Activated CD4-positive, alpha-beta memory T cell treated with anti-CD3 and anti-CD28 coated beads for 36 hours (primary cell): Measurements from ENCODE around the gene NUDT22. TPM values are rescaled to one million over a fixed set of nuclear protein-coding genes. Genes with fewer than 3 reads are reported as not detected.

Source experiments
- CTCF ChIA-PET: fragments of 350-600 bp; sonication (Branson Sonifier 250); formaldehyde crosslinking; loops from one replicate; lab custom pipeline; 2021; ENCODE audit warnings: antibody characterized with exemption, inconsistent platforms; lab: Charles Lee
- POLR2A ChIA-PET: fragments of 350-600 bp; sonication (Branson Sonifier 250); formaldehyde crosslinking; loops from one replicate; lab custom pipeline; 2021; ENCODE audit warnings: antibody characterized with exemption; lab: Charles Lee
- DNase-seq: peaks from one replicate; pipeline ENCODE4 v3.0.0-alpha.2; 2020
- H3K27ac Mint-ChIP-seq: one replicate; pipeline ENCODE4 v1.8.0; 2021; ENCODE audit warnings: mixed read lengths
- H3K27me3 Mint-ChIP-seq: one replicate; pipeline ENCODE4 v1.8.0; 2021; ENCODE audit warnings: mixed read lengths
- H3K36me3 Mint-ChIP-seq: one replicate; pipeline ENCODE4 v1.8.0; 2021; ENCODE audit warnings: mixed read lengths
- H3K4me1 Mint-ChIP-seq: one replicate; pipeline ENCODE4 v1.8.0; 2021; ENCODE audit warnings: low read depth, mixed read lengths
- H3K4me3 Mint-ChIP-seq: one replicate; pipeline ENCODE4 v1.8.0; 2021; ENCODE audit warnings: mild to moderate bottlenecking, mixed read lengths
- H3K9me3 Mint-ChIP-seq: one replicate; pipeline ENCODE4 v1.8.0; 2021; ENCODE audit warnings: mixed read lengths
- intact Hi-C: fragments of 100-400 bp; cut with micrococcal nuclease; formaldehyde crosslinking; loops from one replicate; pipeline ENCODE4 v1.15.1; 2023
- total RNA-seq, 2 experiments: library from RNA; stranded (reverse); gene quantifications; one replicate each; pipeline ENCODE4 v1.2.3, GENCODE V29; 2021

The NUDT22 gene
- total RNA-seq, 2 experiments from 2014 or later: 69.8 to 79.8 TPM

- no peaks in the 10 kb centered on the region for H3K27me3 Mint-ChIP-seq
- H3K9me3 Mint-ChIP-seq: no peaks in the 10 kb centered on the region
- intact Hi-C loops: no loop called here
- CTCF ChIA-PET: interaction anchor here (0.6 to 6.4 kb wide), 5 partner anchors 15 to 598 kb away, joined by 3 to 46 read pairs (median 3); partner anchors contain the start of gene CATSPERZ
- H3K27ac Mint-ChIP-seq: no peak overlapping the region
- H3K4me1 Mint-ChIP-seq: peaks cover 15% of the 10 kb centered on the region
- POLR2A ChIA-PET: interaction anchor here (0.6 to 3.5 kb wide), 3 partner anchors 22 to 1697 kb away, joined by 3 to 22 read pairs (median 5); partner anchors contain the start of genes PPP1R14B, PRDX5 and TRMT112
- no peak for DNase-seq
- no peak overlapping the region for H3K4me3 Mint-ChIP-seq
- peaks cover 12% of the 10 kb centered on the region for H3K36me3 Mint-ChIP-seq
These were observed 41.3 kb downstream of the NUDT22 start for GRCh38 chr11:64267207-64267945.

GRCh38 chr11:64268025-64268892, 42.2 kb downstream of the NUDT22 start:
- ChIA-PET CTCF (interaction anchor here (0.6 to 6.4 kb wide), 12 partner anchors 16 to 75 kb away, joined by 3 to 46 read pairs (median 4); partner anchors contain the start of genes BAD, CATSPERZ, ESRRA and PRDX5), POLR2A (interaction anchor here (0.8 to 4.1 kb wide), 12 partner anchors 16 to 83 kb away, joined by 3 to 36 read pairs (median 8); partner anchors contain the start of genes BAD, ESRRA, FERMT3 and FKBP2)
- Mint-ChIP-seq H3K9me3 (no peaks in the 10 kb centered on the region), H3K4me1 (peaks cover 15% of the 10 kb centered on the region), H3K4me3 (peak overlapping the region; percentile 89), H3K27ac (peak overlapping the region; percentile 95), H3K27me3 (no peaks in the 10 kb centered on the region), H3K36me3 (peaks cover 8% of the 10 kb centered on the region)
- DNase-seq: no peak
- intact Hi-C loops: no loop called here

- H3K4me3 Mint-ChIP-seq: peak overlapping the region; percentile 89
- ChIA-PET POLR2A (interaction anchor here (0.8 to 4.1 kb wide), 15 partner anchors 9 to 84 kb away, joined by 3 to 36 read pairs (median 8); partner anchors contain the start of genes BAD, ESRRA, FERMT3 and FKBP2), CTCF (interaction anchor here (0.6 to 6.4 kb wide), 12 partner anchors 16 to 74 kb away, joined by 3 to 46 read pairs (median 4); partner anchors contain the start of genes BAD, CATSPERZ, ESRRA and FERMT3)
- intact Hi-C loops: loop anchor here (1.0 kb wide), 1 partner anchor 18 kb away; the partner anchor contains the start of gene PLCB3
- peak overlapping the region; percentile 95 for H3K27ac Mint-ChIP-seq
- peaks cover 15% of the 10 kb centered on the region for H3K4me1 Mint-ChIP-seq
- H3K9me3 Mint-ChIP-seq: no peaks in the 10 kb centered on the region
- no peaks in the 10 kb centered on the region for H3K27me3 Mint-ChIP-seq
- DNase-seq: peak; percentile 66
- peaks cover 8% of the 10 kb centered on the region for H3K36me3 Mint-ChIP-seq
These were observed 42.9 kb downstream of the NUDT22 start for GRCh38 chr11:64268893-64269539.

- CTCF ChIA-PET: interaction anchor here (0.7 to 6.4 kb wide), 12 partner anchors 16 to 65 kb away, joined by 3 to 46 read pairs (median 4); partner anchors contain the start of genes CATSPERZ, ESRRA, FERMT3 and GPR137
- intact Hi-C loops: loop anchor here (1.0 to 2.0 kb wide), 8 partner anchors 16 to 84 kb away; partner anchors contain the start of genes ESRRA, FKBP2, GPR137 and PLCB3
These were observed 43.6 kb downstream of the NUDT22 start for GRCh38 chr11:64269540-64270220.

GRCh38 chr11:64275031-64275800, 49.1 kb downstream of the NUDT22 start:
- Mint-ChIP-seq H3K9me3 (no peaks in the 10 kb centered on the region), H3K4me1 (peaks cover 4% of the 10 kb centered on the region), H3K27me3 (no peaks in the 10 kb centered on the region), H3K27ac (no peak overlapping the region), H3K4me3 (no peak overlapping the region), H3K36me3 (peaks cover 10% of the 10 kb centered on the region)
- intact Hi-C loops: no loop called here
- POLR2A ChIA-PET: interaction anchor here (0.9 kb wide), 1 partner anchor 10 kb away, joined by 3 read pairs; the partner anchor contains the start of gene BAD
- CTCF ChIA-PET: no interaction called here
- no peak for DNase-seq

More at GRCh38 chr11:64269540-64270220, 43.6 kb downstream of the NUDT22 start:
- Mint-ChIP-seq H3K9me3 (no peaks in the 10 kb centered on the region), H3K4me1 (peaks cover 15% of the 10 kb centered on the region), H3K36me3 (peaks cover 8% of the 10 kb centered on the region), H3K27me3 (no peaks in the 10 kb centered on the region), H3K27ac (peak overlapping the region; percentile 95), H3K4me3 (peak overlapping the region; percentile 89)
- DNase-seq: peak; percentile 99
- POLR2A ChIA-PET: interaction anchor here (0.8 to 4.1 kb wide), 14 partner anchors 9 to 84 kb away, joined by 3 to 36 read pairs (median 6); partner anchors contain the start of genes BAD, FERMT3, FKBP2 and GPR137

GRCh38 chr11:64275841-64276240, 49.8 kb downstream of the NUDT22 start:
- no peak overlapping the region for H3K27ac Mint-ChIP-seq
- H3K36me3 Mint-ChIP-seq: peaks cover 8% of the 10 kb centered on the region
- CTCF ChIA-PET: interaction anchor here (1.0 to 1.1 kb wide), 2 partner anchors 29 to 72 kb away, joined by 3 to 4 read pairs; no protein-coding TSS in a partner anchor
- no peaks in the 10 kb centered on the region for H3K9me3 Mint-ChIP-seq
- intact Hi-C loops: no loop called here
- peaks cover 4% of the 10 kb centered on the region for H3K4me1 Mint-ChIP-seq
- no peak for DNase-seq
- no peaks in the 10 kb centered on the region for H3K27me3 Mint-ChIP-seq
- POLR2A ChIA-PET: interaction anchor here (0.6 to 0.9 kb wide), 2 partner anchors 9 to 72 kb away, joined by 3 to 5 read pairs; partner anchors contain the start of gene BAD
- H3K4me3 Mint-ChIP-seq: no peak overlapping the region

GRCh38 chr11:64276653-64277431, 50.8 kb downstream of the NUDT22 start:
- H3K36me3 Mint-ChIP-seq: peaks cover 12% of the 10 kb centered on the region
- no peak overlapping the region for H3K4me3 Mint-ChIP-seq
- intact Hi-C loops: no loop called here
- ChIA-PET CTCF (interaction anchor here (1.0 to 1.1 kb wide), 2 partner anchors 28 to 73 kb away, joined by 3 to 4 read pairs; no protein-coding TSS in a partner anchor), POLR2A (no interaction called here)
- H3K4me1 Mint-ChIP-seq: peaks cover 2% of the 10 kb centered on the region
- DNase-seq: no peak
- H3K27ac Mint-ChIP-seq: no peak overlapping the region
- no peaks in the 10 kb centered on the region for H3K27me3 Mint-ChIP-seq
- H3K9me3 Mint-ChIP-seq: no peaks in the 10 kb centered on the region

- CTCF ChIA-PET: interaction anchor here (1.1 kb wide), 1 partner anchor 26 kb away, joined by 3 read pairs; no protein-coding TSS in a partner anchor
These were observed 52.6 kb downstream of the NUDT22 start for GRCh38 chr11:64278576-64279190.

More at GRCh38 chr11:64278576-64279190, 52.6 kb downstream of the NUDT22 start:
- no peak overlapping the region for H3K27ac Mint-ChIP-seq
- H3K27me3 Mint-ChIP-seq: no peaks in the 10 kb centered on the region
- intact Hi-C loops: no loop called here
- no peak for DNase-seq
- H3K4me1 Mint-ChIP-seq: peaks cover 6% of the 10 kb centered on the region
- no peaks in the 10 kb centered on the region for H3K9me3 Mint-ChIP-seq
- H3K36me3 Mint-ChIP-seq: peaks cover 12% of the 10 kb centered on the region
- POLR2A ChIA-PET: interaction anchor here (1.2 kb wide), 1 partner anchor 9 kb away, joined by 3 read pairs; no protein-coding TSS in a partner anchor
- no peak overlapping the region for H3K4me3 Mint-ChIP-seq
